Endothelial cell of umbilical vein (primary cell): ENCODE results near the gene SRGAP1.

Source experiments
- FOS ChIP-seq: IDR thresholded peaks from 2 replicates; pipeline ENCODE4 v1.6.1; 2011; ENCODE audit warnings: mild to moderate bottlenecking, low read length, moderate library complexity, borderline replicate concordance; ENCODE audit not compliant: insufficient read depth
- JUN ChIP-seq: IDR thresholded peaks from 2 replicates; pipeline ENCODE4 v1.6.1; 2011; ENCODE audit warnings: borderline replicate concordance, low read depth; ENCODE audit not compliant: insufficient read length, insufficient read depth
- MYC ChIP-seq: IDR thresholded peaks from one replicate; pipeline ENCODE4 v1.6.1; 2011; ENCODE audit warnings: mild to moderate bottlenecking, low read depth, low read length
- POLR2A ChIP-seq: IDR thresholded peaks from 2 replicates; pipeline ENCODE4 v1.6.1; 2012; ENCODE audit warnings: low read depth, mild to moderate bottlenecking, control low read depth, low read length
- POLR2AphosphoS5 ChIP-seq: IDR thresholded peaks from 2 replicates; pipeline ENCODE4 v1.6.1; 2012; ENCODE audit warnings: low read depth, mild to moderate bottlenecking, control low read depth, low read length, moderate library complexity; ENCODE audit not compliant: insufficient read depth
- TF ChIP-seq, protein P1 (sequence below), 2 donors: IDR thresholded peaks; 1 replicate in 1 of 2; 2 replicates in 1 of 2; pipeline ENCODE4 v1.5.1; 2011; ENCODE audit warnings: low read length in 2 of 2, mild to moderate bottlenecking in 2 of 2, moderate library complexity in 2 of 2, control low read depth in 1 of 2, inconsistent platforms in 1 of 2, low read depth in 1 of 2; ENCODE audit not compliant: insufficient read depth in 1 of 2; ENCODE audit errors: extremely low read depth in 1 of 2
- TF ChIP-seq, protein P2 (sequence below): IDR thresholded peaks from 2 replicates; pipeline ENCODE4 v1.6.1; 2011; ENCODE audit not compliant: insufficient read depth, insufficient read length

DNA sequence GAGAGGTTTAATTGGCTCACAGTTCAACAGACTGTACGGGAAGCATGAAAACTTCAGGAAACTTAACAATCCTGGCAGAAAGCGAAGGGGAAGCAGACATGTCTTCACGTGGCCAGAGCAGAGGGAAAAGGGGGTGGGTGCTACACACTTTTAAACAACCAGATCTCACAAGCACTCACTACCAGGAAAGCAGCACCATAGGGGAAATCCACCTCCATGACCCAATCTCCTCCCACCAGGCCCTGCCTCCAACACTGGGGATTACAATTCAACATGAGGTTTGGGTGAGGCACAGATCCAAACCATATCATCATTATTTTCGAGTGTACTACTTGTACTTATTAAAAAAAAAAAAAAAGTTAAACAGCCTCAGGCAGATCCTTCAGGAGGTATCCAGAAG, 34.9 kb upstream of the SRGAP1 start:
- TF ChIP-seq POLR2A, result no peak
- no peak for TF ChIP-seq POLR2AphosphoS5
- TF ChIP-seq, protein P1, sequence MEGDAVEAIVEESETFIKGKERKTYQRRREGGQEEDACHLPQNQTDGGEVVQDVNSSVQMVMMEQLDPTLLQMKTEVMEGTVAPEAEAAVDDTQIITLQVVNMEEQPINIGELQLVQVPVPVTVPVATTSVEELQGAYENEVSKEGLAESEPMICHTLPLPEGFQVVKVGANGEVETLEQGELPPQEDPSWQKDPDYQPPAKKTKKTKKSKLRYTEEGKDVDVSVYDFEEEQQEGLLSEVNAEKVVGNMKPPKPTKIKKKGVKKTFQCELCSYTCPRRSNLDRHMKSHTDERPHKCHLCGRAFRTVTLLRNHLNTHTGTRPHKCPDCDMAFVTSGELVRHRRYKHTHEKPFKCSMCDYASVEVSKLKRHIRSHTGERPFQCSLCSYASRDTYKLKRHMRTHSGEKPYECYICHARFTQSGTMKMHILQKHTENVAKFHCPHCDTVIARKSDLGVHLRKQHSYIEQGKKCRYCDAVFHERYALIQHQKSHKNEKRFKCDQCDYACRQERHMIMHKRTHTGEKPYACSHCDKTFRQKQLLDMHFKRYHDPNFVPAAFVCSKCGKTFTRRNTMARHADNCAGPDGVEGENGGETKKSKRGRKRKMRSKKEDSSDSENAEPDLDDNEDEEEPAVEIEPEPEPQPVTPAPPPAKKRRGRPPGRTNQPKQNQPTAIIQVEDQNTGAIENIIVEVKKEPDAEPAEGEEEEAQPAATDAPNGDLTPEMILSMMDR (IDR thresholded peaks at IDR 0.05; ENCODE audit: extremely low read depth in 1 of 2, insufficient read depth in 1 of 2, low read depth in 1 of 2, low read length in 2 of 2), result no peak
- no peak for TF ChIP-seq MYC
- TF ChIP-seq, protein P2, sequence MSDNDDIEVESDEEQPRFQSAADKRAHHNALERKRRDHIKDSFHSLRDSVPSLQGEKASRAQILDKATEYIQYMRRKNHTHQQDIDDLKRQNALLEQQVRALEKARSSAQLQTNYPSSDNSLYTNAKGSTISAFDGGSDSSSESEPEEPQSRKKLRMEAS, result no peak
- no peak for TF ChIP-seq FOS
- no peak for TF ChIP-seq JUN
